Cardiac muscle cell (in vitro differentiated cells and primary cell): ENCODE results near the gene GIMAP2. TPM values are rescaled to one million over a fixed set of nuclear protein-coding genes. Genes with fewer than 3 reads are reported as not detected.

ENCODE experiments used
- DNase-seq, 2 donors: peaks; one replicate each; pipeline versions ENCODE4 v3.0.0 to v3.0.0-alpha.2; 2010 to 2017; ENCODE audit warnings: low read depth in 1 of 2, low spot score in 1 of 2
- H3K27ac ChIP-seq: fragments of 200-600 bp; sonication (generic); 2 replicates; pipeline ENCODE4 v1.5.1; 2016
- H3K27me3 ChIP-seq: fragments of 200-600 bp; sonication (generic); 2 replicates; pipeline ENCODE4 v1.6.0; 2016; ENCODE audit warnings: control low read depth
- H3K36me3 ChIP-seq: fragments of 200-600 bp; sonication (generic); 2 replicates; pipeline ENCODE4 v1.5.1; 2016; ENCODE audit warnings: control low read depth
- H3K4me1 ChIP-seq: fragments of 200-600 bp; sonication (generic); 2 replicates; pipeline ENCODE4 v1.8.1; 2017; ENCODE audit warnings: low read depth, mild to moderate bottlenecking, mixed run types
- H3K4me3 ChIP-seq: fragments of 200-600 bp; sonication (generic); 2 replicates; pipeline ENCODE4 v1.5.1; 2016; ENCODE audit warnings: mild to moderate bottlenecking
- H3K9me3 ChIP-seq: fragments of 200-600 bp; sonication (generic); 2 replicates; pipeline ENCODE4 v1.5.1; 2017; ENCODE audit warnings: low read depth, mild to moderate bottlenecking, control low read depth
- CTCF ChIP-seq: IDR thresholded peaks from 2 replicates; pipeline ENCODE4 v1.5.1; 2012; ENCODE audit warnings: low read depth, mild to moderate bottlenecking, low read length
- polyA plus RNA-seq: library from polyadenylated mRNA; unstranded; fragments of >200 nt; fragmentation: Nextera tagmentation; extraction: Ambion mirVana; gene quantifications from 2 replicates; pipeline ENCODE4 v1.2.1, GENCODE V29; 2016
- total RNA-seq: library from RNA; depleted of rRNA; stranded (reverse); fragments of >200 nt; gene quantifications from 2 replicates; pipeline ENCODE4 v1.2.3, GENCODE V29; 2016

The GIMAP2 gene
- total RNA-seq (not detected in 2 replicates), polyA plus RNA-seq (0.11 TPM in 1 of 2 replicates, not detected in the other)

GRCh38 chr7:150685219-150686029 is at the start of gene GIMAP2:
Gene GIMAP2 (plus strand): TSS chr7:150685706. CDS start chr7:150687060, 1,354 bp downstream.
- H3K27ac ChIP-seq, result no peak within 1 kb of the TSS
- no peaks in the 10 kb centered on the region for H3K4me1 ChIP-seq
- TF ChIP-seq CTCF, result no peak
- DNase-seq, result peak in 1 of 2 donors; percentile 11
- H3K27me3 ChIP-seq, result no peaks in the 10 kb centered on the region
- no peaks in the 10 kb centered on the region for H3K36me3 ChIP-seq
- H3K4me3 ChIP-seq, result no peak within 1 kb of the TSS
- no peaks in the 10 kb centered on the region for H3K9me3 ChIP-seq

GRCh38 chr7:150641854-150642253 is 43.7 kb upstream of the GIMAP2 start:
- H3K27ac ChIP-seq, result no peak overlapping the region
- no peaks in the 10 kb centered on the region for H3K27me3 ChIP-seq
- H3K36me3 ChIP-seq, result no peaks in the 10 kb centered on the region
- no peaks in the 10 kb centered on the region for H3K4me1 ChIP-seq
- DNase-seq, result no peak
- no peak for TF ChIP-seq CTCF
- H3K9me3 ChIP-seq, result no peaks in the 10 kb centered on the region
- no peak overlapping the region for H3K4me3 ChIP-seq

GRCh38 chr7:150642926-150643325 is 42.6 kb upstream of the GIMAP2 start:
- Histone ChIP-seq H3K9me3 (no peaks in the 10 kb centered on the region), H3K27ac (no peak overlapping the region), H3K4me1 (no peaks in the 10 kb centered on the region), H3K27me3 (no peaks in the 10 kb centered on the region), H3K36me3 (no peaks in the 10 kb centered on the region), H3K4me3 (no peak overlapping the region)
- no peak for TF ChIP-seq CTCF
- DNase-seq, result no peak

GRCh38 chr7:150645259-150646020 is 40.1 kb upstream of the GIMAP2 start:
- TF ChIP-seq CTCF, result no peak
- no peaks in the 10 kb centered on the region for H3K4me1 ChIP-seq
- no peaks in the 10 kb centered on the region for H3K9me3 ChIP-seq
- no peak overlapping the region for H3K4me3 ChIP-seq
- no peaks in the 10 kb centered on the region for H3K36me3 ChIP-seq
- no peaks in the 10 kb centered on the region for H3K27me3 ChIP-seq
- DNase-seq, result no peak
- H3K27ac ChIP-seq, result no peak overlapping the region

GRCh38 chr7:150648353-150649079 is 37.0 kb upstream of the GIMAP2 start:
- DNase-seq, result no peak
- Histone ChIP-seq H3K27me3 (no peaks in the 10 kb centered on the region), H3K27ac (no peak overlapping the region), H3K36me3 (no peaks in the 10 kb centered on the region), H3K9me3 (no peaks in the 10 kb centered on the region), H3K4me1 (no peaks in the 10 kb centered on the region), H3K4me3 (no peak overlapping the region)
- no peak for TF ChIP-seq CTCF
